IMR-90 (cell line): ENCODE measurements around the gene SENP2. TPM values are rescaled to one million over a fixed set of nuclear protein-coding genes. Genes with fewer than 3 reads are reported as not detected.

Source experiments
- ATAC-seq: fragments of 200-7000 bp; cut with Tn5 transposase; 2 replicates; pipeline ENCODE4 v1.9.1; 2020; ENCODE audit warnings: low read depth, mild to moderate bottlenecking, moderate library complexity
- BruUV-seq: library from RNA; stranded (reverse); fragments of 400-500 nt; replicated peaks from 2 replicates; lab custom pipeline; 2021; lab: Mats Ljungman, UMichigan
- CTCF ChIA-PET: fragments of 300-600 bp; formaldehyde crosslinking; extraction: SDS; loops from one replicate; lab custom pipeline; 2021; ENCODE audit warnings: antibody characterized with exemption; lab: Yijun Ruan, JAX
- POLR2A ChIA-PET: fragments of 300-600 bp; sonication (Branson Sonifier 250); formaldehyde crosslinking; loops from one replicate; lab custom pipeline; 2022; ENCODE audit warnings: antibody characterized with exemption; ENCODE audit not compliant: unreplicated experiment; lab: Charles Lee
- DNase-seq: peaks from one replicate; pipeline ENCODE4 v3.0.0; 2013
- H2AFZ ChIP-seq: replicated peaks from 2 replicates; pipeline ENCODE3; 2013; ENCODE audit warnings: low read length, mild to moderate bottlenecking; ENCODE audit not compliant: poor library complexity
- H2AK5ac ChIP-seq: 2 replicates; pipeline ENCODE4 v1.6.1; 2013; ENCODE audit warnings: low read depth, low read length, inconsistent platforms
- H2AK9ac ChIP-seq: replicated peaks from 2 replicates; pipeline ENCODE3; 2013; ENCODE audit warnings: mild to moderate bottlenecking, low read depth, low read length, moderate library complexity; ENCODE audit not compliant: poor library complexity
- H2BK120ac ChIP-seq: 2 replicates; pipeline ENCODE4 v1.6.1; 2013; ENCODE audit warnings: low read depth, low read length, inconsistent platforms
- H2BK15ac ChIP-seq: 3 replicates; pipeline ENCODE4 v1.6.1; 2013; ENCODE audit warnings: low read depth, low read length, inconsistent platforms
- H2BK20ac ChIP-seq: 2 replicates; pipeline ENCODE4 v1.6.1; 2013; ENCODE audit warnings: low read depth, mild to moderate bottlenecking, inconsistent platforms, low read length, moderate library complexity
- H2BK5ac ChIP-seq: 2 replicates; pipeline ENCODE4 v1.6.1; 2013; ENCODE audit warnings: mild to moderate bottlenecking, low read depth, low read length, inconsistent platforms; ENCODE audit not compliant: poor library complexity, severe bottlenecking
- H3K14ac ChIP-seq: replicated peaks from 2 replicates; pipeline ENCODE4 v1.6.1; 2013; ENCODE audit warnings: low read depth, low read length, inconsistent platforms
- H3K18ac ChIP-seq: 2 replicates; pipeline ENCODE4 v1.6.1; 2013; ENCODE audit warnings: low read depth, low read length, control low read depth
- H3K23ac ChIP-seq: 2 replicates; pipeline ENCODE4 v1.6.1; 2013; ENCODE audit warnings: low read depth, low read length, inconsistent platforms
- H3K27ac ChIP-seq: 2 replicates; pipeline ENCODE4 v1.5.1; 2013; ENCODE audit warnings: mild to moderate bottlenecking, control low read depth, low read length; ENCODE audit not compliant: insufficient read depth
- H3K27me3 ChIP-seq: 2 replicates; pipeline ENCODE4 v1.6.1; 2013; ENCODE audit warnings: low read length; ENCODE audit not compliant: control insufficient read depth, insufficient read depth
- H3K36me3 ChIP-seq: 2 replicates; pipeline ENCODE4 v1.6.1; 2013; ENCODE audit warnings: low read length, mixed read lengths; ENCODE audit not compliant: control insufficient read depth, insufficient read depth
- H3K4ac ChIP-seq: 2 replicates; pipeline ENCODE4 v1.6.1; 2013; ENCODE audit warnings: low read depth, low read length, inconsistent platforms
- H3K4me1 ChIP-seq: 2 replicates; pipeline ENCODE4 v1.6.1; 2013; ENCODE audit warnings: low read length, mixed read lengths; ENCODE audit not compliant: control insufficient read depth, insufficient read depth
- H3K4me2 ChIP-seq: 2 replicates; pipeline ENCODE4 v1.6.1; 2013; ENCODE audit warnings: low read depth, mild to moderate bottlenecking, control low read depth, low read length, moderate library complexity
- H3K4me3 ChIP-seq: 2 replicates; pipeline ENCODE4 v1.5.1; 2013; ENCODE audit warnings: low read depth, mild to moderate bottlenecking, control low read depth, low read length, moderate library complexity; ENCODE audit not compliant: insufficient read depth
- H3K56ac ChIP-seq: 2 replicates; pipeline ENCODE4 v1.6.1; 2013; ENCODE audit warnings: low read length, inconsistent platforms; ENCODE audit not compliant: insufficient read depth; ENCODE audit errors: extremely low read depth
- H3K79me1 ChIP-seq, 2 experiments: 2 replicates each; pipeline ENCODE4 v1.6.1; 2013; ENCODE audit warnings: low read length in 2 of 2, inconsistent platforms in 1 of 2, low read depth in 1 of 2
- H3K9ac ChIP-seq: 2 replicates; pipeline ENCODE4 v1.6.1; 2013; ENCODE audit warnings: low read depth, low read length, control low read depth
- H3K9me1 ChIP-seq: 2 replicates; pipeline ENCODE4 v1.6.1; 2013; ENCODE audit warnings: low read length, inconsistent platforms; ENCODE audit not compliant: insufficient read depth
- H3K9me3 ChIP-seq: 2 replicates; pipeline ENCODE4 v1.6.1; 2013; ENCODE audit warnings: low read length; ENCODE audit not compliant: control insufficient read depth, insufficient read depth
- H4K20me1 ChIP-seq: 2 replicates; pipeline ENCODE4 v1.6.1; 2013; ENCODE audit warnings: low read length, inconsistent platforms; ENCODE audit not compliant: insufficient read depth
- H4K5ac ChIP-seq: 2 replicates; pipeline ENCODE4 v1.6.1; 2013; ENCODE audit warnings: mild to moderate bottlenecking, low read depth, low read length, control low read depth
- H4K8ac ChIP-seq, 2 experiments: 2 replicates each; pipeline ENCODE4 v1.6.1; 2013; ENCODE audit warnings: low read depth in 2 of 2, low read length in 2 of 2, control low read depth in 1 of 2, inconsistent platforms in 1 of 2
- H4K91ac ChIP-seq: 2 replicates; pipeline ENCODE4 v1.6.1; 2013; ENCODE audit warnings: low read depth, low read length, inconsistent platforms; ENCODE audit not compliant: insufficient read depth
- BHLHE40 ChIP-seq: fragments of 150-350 bp; IDR thresholded peaks from 2 replicates; pipeline ENCODE4 v1.6.1; 2016; ENCODE audit warnings: mild to moderate bottlenecking, low read depth, low read length
- CEBPB ChIP-seq: IDR thresholded peaks from 2 replicates; pipeline ENCODE4 v1.6.1; 2012; ENCODE audit warnings: low read depth, low read length, improper control_type of control experiment
- FOS ChIP-seq: fragments of 150-350 bp; IDR thresholded peaks from 2 replicates; pipeline ENCODE4 v1.6.1; 2016; ENCODE audit warnings: low read depth, low read length
- MAZ ChIP-seq: IDR thresholded peaks from 2 replicates; pipeline ENCODE4 v1.6.1; 2012; ENCODE audit warnings: low read depth, mild to moderate bottlenecking, low read length, improper control_type of control experiment, moderate library complexity, borderline replicate concordance
- MXI1 ChIP-seq: IDR thresholded peaks from 2 replicates; pipeline ENCODE4 v1.6.1; 2012; ENCODE audit warnings: low read depth, mild to moderate bottlenecking, low read length, moderate library complexity, borderline replicate concordance
- POLR2A ChIP-seq: IDR thresholded peaks from 2 replicates; pipeline ENCODE4 v1.6.1; 2012; ENCODE audit warnings: mild to moderate bottlenecking, low read depth, low read length
- RFX5 ChIP-seq: IDR thresholded peaks from 2 replicates; pipeline ENCODE4 v1.8.0; 2012; ENCODE audit warnings: low read depth, mild to moderate bottlenecking, low read length, moderate library complexity
- SMC3 ChIP-seq: fragments of 150-350 bp; IDR thresholded peaks from 2 replicates; pipeline ENCODE4 v1.6.1; 2016; ENCODE audit warnings: low read depth, mild to moderate bottlenecking, antibody characterized with exemption, low read length, moderate library complexity
- WGBS, 2 experiments: methylation state at CpG; one replicate each; pipeline versions ENCODE4 v1.1.5 to v1.1.7; 2013; ENCODE audit warnings: missing lambda C conversion rate in 2 of 2; ENCODE audit not compliant: insufficient read length in 1 of 2; ENCODE audit errors: extremely low coverage in 2 of 2; 5-methylcytosine and 5-hydroxymethylcytosine counted together
- dilution Hi-C: fragments of 300-500 bp; cut with HindIII; formaldehyde crosslinking; loops from one replicate; pipeline ENCODE4 v1.14.3; 2018; ENCODE audit warnings: low sequenced_read_pairs; ENCODE audit not compliant: unreplicated experiment
- in situ Hi-C: fragments of 300-500 bp; cut with MboI; formaldehyde crosslinking; loops from 3 replicates; pipeline ENCODE4 v1.14.3; 2019; ENCODE audit warnings: low sequenced_read_pairs, inconsistent platforms, mixed read lengths
- intact Hi-C: fragments of 100-400 bp; cut with micrococcal nuclease; formaldehyde crosslinking; loops from 2 replicates; pipeline ENCODE4 v1.10.0; 2022
- polyA plus RNA-seq, 3 experiments: library from polyadenylated mRNA; depleted of rRNA; stranded (reverse); fragments of >200 nt; gene quantifications; 2 replicates each; pipeline ENCODE4 v1.2.3, GENCODE V29; 2012; ENCODE audit warnings: low replicate concordance in 1 of 3
- total RNA-seq: library from RNA; depleted of rRNA; stranded (reverse); fragments of >200 nt; gene quantifications from 2 replicates; pipeline ENCODE4 v1.2.3, GENCODE V29; 2012
- TF ChIP-seq, protein P1 (sequence below): fragments of 150-350 bp; IDR thresholded peaks from 2 replicates; pipeline ENCODE4 v1.6.1; 2017; ENCODE audit warnings: mild to moderate bottlenecking, antibody characterized with exemption, low read length, low read depth
- TF ChIP-seq, protein P2 (sequence below): conservative IDR thresholded peaks from 2 replicates; pipeline ENCODE4 v1.5.1; 2012; ENCODE audit warnings: mild to moderate bottlenecking, low read depth, low read length, improper control_type of control experiment
- TF ChIP-seq, protein P3 (sequence below): fragments of 150-350 bp; IDR thresholded peaks from 2 replicates; pipeline ENCODE4 v1.6.1; 2016; ENCODE audit warnings: low read depth, mild to moderate bottlenecking, low read length, moderate library complexity, borderline replicate concordance

SENP2 gene
- total and polyA plus RNA-seq, 2 of the 4 experiments (the other 2 are of a cell fraction) = 9.4 to 15.2 TPM

DNA sequence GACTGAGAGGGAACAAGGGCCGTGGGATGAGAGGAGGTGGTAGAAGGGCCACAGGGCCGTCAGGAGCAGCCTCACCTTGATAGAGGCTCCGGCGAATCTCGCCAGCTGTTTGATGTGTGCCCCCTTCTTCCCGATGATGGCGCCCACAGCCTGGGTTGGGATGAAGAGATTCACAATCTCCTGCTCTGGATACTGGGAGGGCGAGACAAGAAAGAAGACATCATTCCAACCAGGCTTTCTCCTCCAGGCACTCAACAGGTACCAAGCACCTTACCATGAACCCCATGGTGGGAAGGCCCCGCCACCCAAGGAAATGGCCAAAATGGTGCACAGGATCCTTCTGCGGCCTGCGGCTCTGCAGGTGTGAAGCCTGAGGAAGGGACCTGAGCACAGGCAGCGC, 71.1 kb downstream of the SENP2 start (continued):
- TF ChIP-seq, protein P1, sequence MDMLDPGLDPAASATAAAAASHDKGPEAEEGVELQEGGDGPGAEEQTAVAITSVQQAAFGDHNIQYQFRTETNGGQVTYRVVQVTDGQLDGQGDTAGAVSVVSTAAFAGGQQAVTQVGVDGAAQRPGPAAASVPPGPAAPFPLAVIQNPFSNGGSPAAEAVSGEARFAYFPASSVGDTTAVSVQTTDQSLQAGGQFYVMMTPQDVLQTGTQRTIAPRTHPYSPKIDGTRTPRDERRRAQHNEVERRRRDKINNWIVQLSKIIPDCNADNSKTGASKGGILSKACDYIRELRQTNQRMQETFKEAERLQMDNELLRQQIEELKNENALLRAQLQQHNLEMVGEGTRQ = no peak
- no peak for TF ChIP-seq BHLHE40
- TF ChIP-seq RFX5 = no peak

DNA sequence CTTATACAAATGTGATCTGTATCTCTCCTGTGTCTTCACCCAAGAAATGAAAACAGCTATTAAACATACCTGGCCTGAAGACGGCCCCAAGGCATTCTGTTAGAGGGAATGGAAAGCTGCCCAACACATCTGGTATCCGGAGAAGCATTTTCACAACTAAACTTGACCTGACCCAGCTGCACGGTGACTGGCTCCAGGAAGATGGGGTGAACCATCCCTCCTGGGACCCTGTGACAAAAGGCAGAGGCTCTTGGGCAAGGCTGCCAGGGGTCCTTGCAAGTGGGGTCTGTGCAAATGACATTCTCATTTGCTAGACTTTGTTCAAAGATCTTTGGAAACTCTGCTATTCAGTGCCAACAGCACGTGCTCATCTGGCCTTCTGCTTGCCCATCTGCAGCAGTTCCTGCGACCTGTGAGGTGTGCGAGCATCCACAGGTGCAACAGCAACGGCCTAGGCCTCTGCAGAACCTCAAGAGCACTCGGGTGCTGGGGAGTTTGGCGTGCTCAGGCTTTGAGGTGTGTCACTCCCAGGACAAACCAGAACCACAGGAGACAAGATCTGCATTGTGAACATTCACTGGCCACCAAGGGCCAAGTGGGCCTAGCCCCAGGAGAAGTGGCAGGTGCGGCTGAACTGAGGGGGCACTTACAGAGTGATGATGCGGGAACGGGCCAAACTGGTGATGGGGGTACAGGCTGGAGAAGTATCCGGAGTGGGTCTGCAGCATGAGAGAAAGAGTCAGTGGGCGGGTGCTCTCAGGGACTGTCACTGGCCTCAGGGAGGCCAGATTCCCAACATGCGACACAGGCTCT, 71.8 kb downstream of the SENP2 start:
- Histone ChIP-seq H3K9ac (no peak overlapping the region), H3K79me1 (peaks cover 25 to 66% of the 10 kb centered on the region in 2 experiments), H3K23ac (0 out of 2 replicates have a peak overlapping the region, but pooled peaks have one; percentile 36), H3K14ac (peak overlapping the region; percentile 33), H3K36me3 (peaks cover 45% of the 10 kb centered on the region), H4K5ac (no peak overlapping the region), H2BK20ac (peak overlapping the region; percentile 43; the same call in 1 of the 2 replicates), H3K27me3 (no peaks in the 10 kb centered on the region), H2AK5ac (peak overlapping the region; percentile 92), H3K9me1 (peaks cover 34% of the 10 kb centered on the region), H3K18ac (peak overlapping the region; percentile 0; the same call in 1 of the 2 replicates), H3K9me3 (no peaks in the 10 kb centered on the region), H3K56ac (no peak overlapping the region), H2BK120ac (peak overlapping the region; percentile 50), H2BK15ac (peak overlapping the region; percentile 7; the same call in 2 of the 3 replicates), H3K4me1 (peaks cover 31% of the 10 kb centered on the region), H2AFZ (peak overlapping the region; percentile 7), H3K4me2 (no peak overlapping the region), H3K27ac (peak overlapping the region; percentile 47), H3K4ac (peak overlapping the region; percentile 80), H2BK5ac (peak overlapping the region; percentile 73), H4K8ac (peak overlapping the region in 1 of 2 experiments; percentile 35; a peak in 3 of 4 replicates), H4K91ac (peak overlapping the region; percentile 83), H4K20me1 (peaks cover 61% of the 10 kb centered on the region), H2AK9ac (peak overlapping the region; percentile 77), H3K4me3 (no peak overlapping the region)
- CTCF ChIA-PET = interaction anchor here (0.8 to 3.1 kb wide), 3 partner anchors 19 to 286 kb away, joined by 3 to 14 read pairs (median 3); no protein-coding TSS in a partner anchor
- intact Hi-C loops = loop anchor here (2.0 kb wide), 1 partner anchor 163 kb away; no protein-coding TSS in a partner anchor
- dilution Hi-C loops = no loop called here
- POLR2A ChIA-PET = no interaction called here
- BruUV-seq = no TSS peak
- in situ Hi-C loops = loop anchor here (25.0 kb wide), 2 partner anchors 254 to 604 kb away; no protein-coding TSS in a partner anchor
- DNase-seq (no peak), ATAC-seq (no peak)
- WGBS, 2 experiments = 86% methylated on average over 10 of the region's 15 CpGs; no CpG with 5 or more reads in 1 of the 2 experiments
- TF ChIP-seq POLR2A (no peak), BHLHE40 (no peak), RFX5 (no peak), MXI1 (no peak), CEBPB (no peak), SMC3 (no peak), MAZ (no peak), FOS (no peak)
- TF ChIP-seq, protein P2, sequence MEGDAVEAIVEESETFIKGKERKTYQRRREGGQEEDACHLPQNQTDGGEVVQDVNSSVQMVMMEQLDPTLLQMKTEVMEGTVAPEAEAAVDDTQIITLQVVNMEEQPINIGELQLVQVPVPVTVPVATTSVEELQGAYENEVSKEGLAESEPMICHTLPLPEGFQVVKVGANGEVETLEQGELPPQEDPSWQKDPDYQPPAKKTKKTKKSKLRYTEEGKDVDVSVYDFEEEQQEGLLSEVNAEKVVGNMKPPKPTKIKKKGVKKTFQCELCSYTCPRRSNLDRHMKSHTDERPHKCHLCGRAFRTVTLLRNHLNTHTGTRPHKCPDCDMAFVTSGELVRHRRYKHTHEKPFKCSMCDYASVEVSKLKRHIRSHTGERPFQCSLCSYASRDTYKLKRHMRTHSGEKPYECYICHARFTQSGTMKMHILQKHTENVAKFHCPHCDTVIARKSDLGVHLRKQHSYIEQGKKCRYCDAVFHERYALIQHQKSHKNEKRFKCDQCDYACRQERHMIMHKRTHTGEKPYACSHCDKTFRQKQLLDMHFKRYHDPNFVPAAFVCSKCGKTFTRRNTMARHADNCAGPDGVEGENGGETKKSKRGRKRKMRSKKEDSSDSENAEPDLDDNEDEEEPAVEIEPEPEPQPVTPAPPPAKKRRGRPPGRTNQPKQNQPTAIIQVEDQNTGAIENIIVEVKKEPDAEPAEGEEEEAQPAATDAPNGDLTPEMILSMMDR = no peak
- TF ChIP-seq, protein P3, sequence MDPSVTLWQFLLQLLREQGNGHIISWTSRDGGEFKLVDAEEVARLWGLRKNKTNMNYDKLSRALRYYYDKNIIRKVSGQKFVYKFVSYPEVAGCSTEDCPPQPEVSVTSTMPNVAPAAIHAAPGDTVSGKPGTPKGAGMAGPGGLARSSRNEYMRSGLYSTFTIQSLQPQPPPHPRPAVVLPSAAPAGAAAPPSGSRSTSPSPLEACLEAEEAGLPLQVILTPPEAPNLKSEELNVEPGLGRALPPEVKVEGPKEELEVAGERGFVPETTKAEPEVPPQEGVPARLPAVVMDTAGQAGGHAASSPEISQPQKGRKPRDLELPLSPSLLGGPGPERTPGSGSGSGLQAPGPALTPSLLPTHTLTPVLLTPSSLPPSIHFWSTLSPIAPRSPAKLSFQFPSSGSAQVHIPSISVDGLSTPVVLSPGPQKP = no peak
